SU-DHL-6 (cell line): Measurements from ENCODE around the gene CLCA1.

Experiments used
- EZH2phosphoT487 ChIP-seq: fragments of 200-600 bp; sonication (generic), shearing (Covaris generic); conservative IDR thresholded peaks from 2 replicates; pipeline ENCODE4 v1.6.1; 2018; ENCODE audit warnings: mild to moderate bottlenecking, antibody characterized with exemption, low read length, moderate library complexity, mixed read lengths
- TF ChIP-seq, protein P1 (sequence below): fragments of 200-600 bp; sonication (generic); IDR thresholded peaks from one replicate; pipeline ENCODE4 v1.5.1; 2017; ENCODE audit warnings: antibody characterized with exemption, mild to moderate bottlenecking, low read length, moderate library complexity; ENCODE audit not compliant: insufficient read depth, poor library complexity, severe bottlenecking

DNA sequence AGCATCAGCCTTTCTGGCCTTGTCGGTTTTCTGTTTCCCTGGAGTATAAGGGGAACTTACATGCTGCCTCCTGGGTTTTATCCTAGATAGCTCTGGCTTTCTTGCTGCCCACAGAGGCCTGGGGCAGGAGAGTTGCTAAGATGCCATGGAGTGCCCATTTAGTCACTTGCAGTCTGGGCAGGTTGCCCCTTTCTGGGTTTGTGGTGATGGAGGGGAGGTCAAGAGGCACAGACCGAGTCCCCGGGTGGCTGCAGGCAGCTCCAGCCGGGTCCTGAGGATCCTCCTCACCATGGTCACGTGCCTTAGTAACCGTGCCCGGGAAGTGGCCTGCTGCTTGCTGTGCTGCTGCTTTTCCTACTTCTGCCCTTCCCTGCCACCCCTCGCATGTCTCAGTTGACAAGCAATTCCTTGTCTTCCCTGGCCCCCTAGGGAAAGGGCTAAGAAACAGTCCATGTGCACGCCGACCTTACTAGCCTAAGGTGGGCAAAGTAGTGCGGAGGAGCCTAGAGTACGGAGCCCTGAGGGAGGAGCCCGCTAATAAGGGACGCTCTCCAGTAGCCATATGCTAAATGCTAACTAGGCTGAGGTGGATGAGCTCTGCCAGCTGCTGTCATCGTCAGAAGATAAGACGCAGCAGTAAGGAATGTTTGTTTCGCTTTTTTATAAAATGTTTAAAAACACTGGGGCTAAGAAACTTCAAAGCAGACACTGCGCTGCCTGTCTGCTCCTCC is 34.8 kb downstream of the CLCA1 start:
- TF ChIP-seq, protein P1, sequence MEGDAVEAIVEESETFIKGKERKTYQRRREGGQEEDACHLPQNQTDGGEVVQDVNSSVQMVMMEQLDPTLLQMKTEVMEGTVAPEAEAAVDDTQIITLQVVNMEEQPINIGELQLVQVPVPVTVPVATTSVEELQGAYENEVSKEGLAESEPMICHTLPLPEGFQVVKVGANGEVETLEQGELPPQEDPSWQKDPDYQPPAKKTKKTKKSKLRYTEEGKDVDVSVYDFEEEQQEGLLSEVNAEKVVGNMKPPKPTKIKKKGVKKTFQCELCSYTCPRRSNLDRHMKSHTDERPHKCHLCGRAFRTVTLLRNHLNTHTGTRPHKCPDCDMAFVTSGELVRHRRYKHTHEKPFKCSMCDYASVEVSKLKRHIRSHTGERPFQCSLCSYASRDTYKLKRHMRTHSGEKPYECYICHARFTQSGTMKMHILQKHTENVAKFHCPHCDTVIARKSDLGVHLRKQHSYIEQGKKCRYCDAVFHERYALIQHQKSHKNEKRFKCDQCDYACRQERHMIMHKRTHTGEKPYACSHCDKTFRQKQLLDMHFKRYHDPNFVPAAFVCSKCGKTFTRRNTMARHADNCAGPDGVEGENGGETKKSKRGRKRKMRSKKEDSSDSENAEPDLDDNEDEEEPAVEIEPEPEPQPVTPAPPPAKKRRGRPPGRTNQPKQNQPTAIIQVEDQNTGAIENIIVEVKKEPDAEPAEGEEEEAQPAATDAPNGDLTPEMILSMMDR = no peak
- TF ChIP-seq EZH2phosphoT487 = no peak
